B cell (primary cell): ENCODE data around the gene FBXL13. TPM values are rescaled to one million over a fixed set of nuclear protein-coding genes. Genes with fewer than 3 reads are reported as not detected.

Experiments
- ATAC-seq: fragments of 200-7000 bp; cut with Tn5 transposase; one replicate; pipeline ENCODE4 v1.10.0; 2021; ENCODE audit warnings: low read depth, mild to moderate bottlenecking, moderate number of reproducible peaks, moderate library complexity
- CTCF ChIA-PET: fragments of 350-600 bp; sonication (Branson Sonifier 250); formaldehyde crosslinking; loops from one replicate; lab custom pipeline; 2021; ENCODE audit warnings: antibody characterized with exemption, inconsistent platforms; lab: Charles Lee
- POLR2A ChIA-PET: fragments of 350-600 bp; sonication (Branson Sonifier 250); formaldehyde crosslinking; loops from one replicate; lab custom pipeline; 2021; ENCODE audit warnings: antibody characterized with exemption; lab: Charles Lee
- DNase-seq: peaks from one replicate; pipeline ENCODE4 v3.0.0; 2013
- H2AFZ ChIP-seq: 2 replicates; pipeline ENCODE4 v1.6.1; 2012; ENCODE audit warnings: mild to moderate bottlenecking, low read depth, low read length; ENCODE audit not compliant: insufficient read depth, poor library complexity, severe bottlenecking
- H3K27ac ChIP-seq, 2 donors: 1 replicate in 1 of 2; 2 replicates in 1 of 2; pipeline ENCODE4 v1.5.1; 2012 to 2013; ENCODE audit warnings: low read length in 2 of 2, mild to moderate bottlenecking in 2 of 2, moderate library complexity in 1 of 2
- H3K27me3 ChIP-seq, 4 experiments: fragments of 200-600 bp in 1 of 4; sonication (generic) in 1 of 4; replicated peaks in 1 of 4; 1 replicate in 2 of 4; 2 replicates in 2 of 4; pipeline versions ENCODE4 v1.6.1 to v1.7.0; 2013 to 2016; ENCODE audit warnings: low read length in 3 of 4, mild to moderate bottlenecking in 2 of 4, mixed read lengths in 1 of 4, moderate library complexity in 1 of 4; ENCODE audit not compliant: insufficient read depth in 4 of 4, control insufficient read depth in 3 of 4; ENCODE audit errors: control extremely low read depth in 1 of 4
- H3K36me3 ChIP-seq, 2 experiments: replicated peaks in 1 of 2; 1 replicate in 1 of 2; 2 replicates in 1 of 2; pipeline versions ENCODE4 v1.6.1 to v1.7.1; 2013; ENCODE audit warnings: low read length in 1 of 2; ENCODE audit not compliant: insufficient read depth in 2 of 2, control insufficient read depth in 1 of 2; ENCODE audit errors: control extremely low read depth in 1 of 2, extremely low read depth in 1 of 2
- H3K4me1 ChIP-seq, 2 donors: fragments of 200-600 bp in 1 of 2; sonication (generic) in 1 of 2; 1 replicate in 1 of 2; 2 replicates in 1 of 2; pipeline versions ENCODE4 v1.5.1 to v1.6.1; 2013 to 2017; ENCODE audit warnings: low read length in 2 of 2; ENCODE audit not compliant: control insufficient read depth in 2 of 2, insufficient read depth in 2 of 2
- H3K4me2 ChIP-seq: replicated peaks from 2 replicates; pipeline ENCODE3; 2012; ENCODE audit warnings: mild to moderate bottlenecking, low read depth, low read length; ENCODE audit not compliant: poor library complexity, severe bottlenecking
- H3K4me3 ChIP-seq, 5 experiments: fragments of 200-600 bp in 1 of 5; sonication (generic) in 1 of 5; 1 replicate in 3 of 5; 2 replicates in 2 of 5; pipeline versions ENCODE4 v1.5.1 to v1.7.0; 2011 to 2016; ENCODE audit warnings: low read length in 4 of 5, mild to moderate bottlenecking in 4 of 5, low read depth in 2 of 5, control low read depth in 1 of 5, moderate library complexity in 1 of 5; ENCODE audit not compliant: insufficient read depth in 1 of 5; ENCODE audit errors: control extremely low read depth in 1 of 5, extremely low read depth in 1 of 5
- H3K79me2 ChIP-seq: fragments of 200-600 bp; sonication (generic); one replicate; pipeline ENCODE4 v1.6.0; 2016; ENCODE audit warnings: low read length; ENCODE audit not compliant: control insufficient read depth, insufficient read depth
- H3K9ac ChIP-seq: fragments of 200-600 bp; sonication (generic); 2 replicates; pipeline ENCODE4 v1.6.1; 2017; ENCODE audit warnings: mild to moderate bottlenecking, low read length, moderate library complexity
- H3K9me3 ChIP-seq, 3 donors: one replicate each; pipeline versions ENCODE4 v1.6.1 to v1.7.1; 2013; ENCODE audit warnings: low read length in 2 of 3; ENCODE audit not compliant: control insufficient read depth in 2 of 3, insufficient read depth in 1 of 3; ENCODE audit errors: control extremely low read depth in 1 of 3
- H4K20me1 ChIP-seq: 2 replicates; pipeline ENCODE4 v1.6.0; 2012; ENCODE audit warnings: mild to moderate bottlenecking, low read length; ENCODE audit not compliant: insufficient read depth, control insufficient read depth, poor library complexity, severe bottlenecking
- H3K27ac Mint-ChIP-seq: one replicate; pipeline ENCODE4 v1.8.0; 2021; ENCODE audit warnings: mixed read lengths
- H3K27me3 Mint-ChIP-seq: one replicate; pipeline ENCODE4 v1.8.0; 2021; ENCODE audit warnings: mixed read lengths
- H3K4me1 Mint-ChIP-seq: one replicate; pipeline ENCODE4 v1.8.0; 2021; ENCODE audit warnings: mixed read lengths
- H3K4me3 Mint-ChIP-seq: one replicate; pipeline ENCODE4 v1.8.0; 2021; ENCODE audit warnings: mixed read lengths
- H3K9me3 Mint-ChIP-seq: one replicate; pipeline ENCODE4 v1.8.0; 2022; ENCODE audit warnings: mixed read lengths; ENCODE audit not compliant: insufficient read depth
- EZH2 ChIP-seq: IDR thresholded peaks from 2 replicates; pipeline ENCODE4 v1.6.1; 2012; ENCODE audit warnings: borderline replicate concordance, low read depth, mild to moderate bottlenecking, moderate library complexity, low read length; ENCODE audit not compliant: insufficient read depth, poor library complexity, severe bottlenecking
- WGBS: methylation state at CpG from one replicate; pipeline ENCODE4 v1.1.5; 2013; ENCODE audit warnings: missing lambda C conversion rate; ENCODE audit not compliant: insufficient coverage; 5-methylcytosine and 5-hydroxymethylcytosine counted together
- intact Hi-C: fragments of 100-400 bp; cut with micrococcal nuclease; formaldehyde crosslinking; loops from one replicate; pipeline ENCODE4 v1.10.0; 2022
- polyA plus RNA-seq: library from polyadenylated mRNA; depleted of rRNA; stranded (reverse); fragments of >200 nt; gene quantifications from 2 replicates; pipeline ENCODE4 v1.2.3, GENCODE V29; 2012
- total RNA-seq, 2 donors: library from RNA; stranded (reverse); fragments of 120-200 nt in 1 of 2; gene quantifications; 1 replicate in 1 of 2; 2 replicates in 1 of 2; pipeline versions ENCODE4 v1.2.3 to v1.2.4, GENCODE V29; 2013 to 2022
- TF ChIP-seq, protein P1 (sequence below): fragments of 200-600 bp; IDR thresholded peaks from one replicate; pipeline ENCODE4 v1.8.0; 2022; ENCODE audit warnings: antibody characterized with exemption, mild to moderate bottlenecking

The FBXL13 gene
- total and polyA plus RNA-seq, 2 donors (not counting 1 experiment from before 2014, with no cell fraction given), result 0.22 to 4.0 TPM

DNA sequence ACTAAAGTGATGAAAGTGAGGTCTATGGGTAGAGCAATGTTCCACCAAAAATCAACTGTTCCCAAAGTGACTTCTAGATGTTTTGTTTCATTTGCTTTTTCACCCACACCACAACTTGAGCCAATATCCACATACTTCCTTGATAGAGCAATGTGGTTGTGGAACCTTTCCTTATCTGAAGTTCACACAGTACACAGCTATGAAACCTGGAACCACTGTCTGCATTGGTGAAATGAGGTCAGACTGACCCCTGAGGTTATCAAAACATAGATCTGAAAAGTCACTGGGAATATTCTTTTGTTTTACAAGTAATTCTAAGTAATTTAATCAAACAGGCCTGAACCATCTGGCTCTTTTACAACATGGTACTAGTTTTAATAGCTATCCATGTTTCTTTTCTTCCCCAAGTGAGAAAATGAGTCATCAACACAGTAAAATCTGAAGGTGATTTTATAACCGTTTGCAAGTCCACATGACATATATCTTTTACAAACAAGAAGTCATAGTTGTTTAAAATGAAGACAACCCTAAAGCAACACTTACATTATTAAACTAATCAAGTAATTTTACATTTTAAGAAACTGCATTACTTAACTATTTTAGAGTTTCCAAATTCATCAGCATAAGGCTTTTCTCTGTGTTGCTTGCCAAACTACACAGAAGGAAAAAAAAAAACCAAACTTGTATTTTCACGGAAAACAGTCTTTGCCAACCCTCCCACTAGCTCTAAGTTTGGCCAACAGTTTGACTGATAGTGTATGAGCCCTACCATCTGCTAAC lies 81.5 kb downstream of the FBXL13 start:
- Mint-ChIP-seq H3K27me3 (no peaks in the 10 kb centered on the region), H3K4me3 (no peak overlapping the region), H3K9me3 (no peaks in the 10 kb centered on the region), H3K27ac (no peak overlapping the region), H3K4me1 (peaks cover 6% of the 10 kb centered on the region)
- no peak overlapping the region for H3K9ac ChIP-seq
- H3K4me2 ChIP-seq, result no peak overlapping the region
- no peaks in the 10 kb centered on the region for H4K20me1 ChIP-seq
- no peak for TF ChIP-seq EZH2
- TF ChIP-seq, protein P1, sequence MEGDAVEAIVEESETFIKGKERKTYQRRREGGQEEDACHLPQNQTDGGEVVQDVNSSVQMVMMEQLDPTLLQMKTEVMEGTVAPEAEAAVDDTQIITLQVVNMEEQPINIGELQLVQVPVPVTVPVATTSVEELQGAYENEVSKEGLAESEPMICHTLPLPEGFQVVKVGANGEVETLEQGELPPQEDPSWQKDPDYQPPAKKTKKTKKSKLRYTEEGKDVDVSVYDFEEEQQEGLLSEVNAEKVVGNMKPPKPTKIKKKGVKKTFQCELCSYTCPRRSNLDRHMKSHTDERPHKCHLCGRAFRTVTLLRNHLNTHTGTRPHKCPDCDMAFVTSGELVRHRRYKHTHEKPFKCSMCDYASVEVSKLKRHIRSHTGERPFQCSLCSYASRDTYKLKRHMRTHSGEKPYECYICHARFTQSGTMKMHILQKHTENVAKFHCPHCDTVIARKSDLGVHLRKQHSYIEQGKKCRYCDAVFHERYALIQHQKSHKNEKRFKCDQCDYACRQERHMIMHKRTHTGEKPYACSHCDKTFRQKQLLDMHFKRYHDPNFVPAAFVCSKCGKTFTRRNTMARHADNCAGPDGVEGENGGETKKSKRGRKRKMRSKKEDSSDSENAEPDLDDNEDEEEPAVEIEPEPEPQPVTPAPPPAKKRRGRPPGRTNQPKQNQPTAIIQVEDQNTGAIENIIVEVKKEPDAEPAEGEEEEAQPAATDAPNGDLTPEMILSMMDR, result no peak
- CTCF ChIA-PET, result no interaction called here
- H3K9me3 ChIP-seq, result peaks cover 0 to 3% (median 0%) of the 10 kb centered on the region in 3 donors
- ATAC-seq (no peak), DNase-seq (no peak)
- H2AFZ ChIP-seq, result no peak overlapping the region
- POLR2A ChIA-PET, result no interaction called here
- no peak overlapping the region for H3K27ac ChIP-seq
- WGBS, result no CpG with 5 or more reads among the region's 2 CpGs
- no peak overlapping the region for H3K4me3 ChIP-seq
- H3K36me3 ChIP-seq, result no peaks in the 10 kb centered on the region
- H3K27me3 ChIP-seq, result no peaks in the 10 kb centered on the region
- no peaks in the 10 kb centered on the region for H3K4me1 ChIP-seq
- H3K79me2 ChIP-seq, result no peaks in the 10 kb centered on the region
- intact Hi-C loops, result no loop called here

DNA sequence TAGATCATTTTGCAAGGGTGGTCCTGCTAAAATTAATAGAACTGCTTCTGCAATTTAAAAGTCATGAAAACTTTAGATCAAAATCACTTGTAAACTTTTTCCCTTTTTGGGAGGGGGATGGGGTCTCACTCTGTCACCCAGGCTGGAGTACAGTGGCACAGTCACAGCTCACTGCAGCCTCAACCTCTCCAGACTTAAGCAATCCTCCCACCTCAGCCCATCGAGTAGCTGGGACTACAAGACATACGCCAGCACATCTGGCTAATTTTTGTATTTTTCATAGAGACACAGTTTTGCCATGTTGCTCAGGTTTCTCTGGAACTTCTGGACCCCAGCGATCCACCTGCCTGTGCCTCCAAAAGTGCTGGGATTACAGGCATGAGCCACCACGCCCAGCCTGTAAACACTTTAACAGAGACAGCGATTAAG lies 82.1 kb downstream of the FBXL13 start:
- ATAC-seq (no peak), DNase-seq (no peak)
- H4K20me1 ChIP-seq, result no peaks in the 10 kb centered on the region
- Mint-ChIP-seq H3K27me3 (no peaks in the 10 kb centered on the region), H3K4me3 (no peak overlapping the region), H3K4me1 (peaks cover 6% of the 10 kb centered on the region), H3K9me3 (no peaks in the 10 kb centered on the region), H3K27ac (no peak overlapping the region)
- no peaks in the 10 kb centered on the region for H3K27me3 ChIP-seq
- H3K79me2 ChIP-seq, result no peaks in the 10 kb centered on the region
- no peaks in the 10 kb centered on the region for H3K36me3 ChIP-seq
- H3K4me2 ChIP-seq, result no peak overlapping the region
- no peak overlapping the region for H3K4me3 ChIP-seq
- TF ChIP-seq, protein P1, result no peak
- no peak for TF ChIP-seq EZH2
- WGBS, result 100% methylated on average over 3 of the region's 5 CpGs
- POLR2A ChIA-PET, result no interaction called here
- no peak overlapping the region for H2AFZ ChIP-seq
- intact Hi-C loops, result no loop called here
- no peak overlapping the region for H3K9ac ChIP-seq
- no peaks in the 10 kb centered on the region for H3K4me1 ChIP-seq
- H3K9me3 ChIP-seq, result peaks cover 0 to 3% (median 0%) of the 10 kb centered on the region in 3 donors
- CTCF ChIA-PET, result no interaction called here
- H3K27ac ChIP-seq, result no peak overlapping the region
